Measurements from ENCODE around the gene TENT4A. TPM values are rescaled to one million over a fixed set of nuclear protein-coding genes. Genes with fewer than 3 reads are reported as not detected.

The TENT4A gene
- total and polyA plus RNA-seq, 2 of the 13 experiments (the other 11 are each of a cell fraction or from before 2014, with no cell fraction given), result 6.3 to 13.3 TPM

GRCh38 chr5:6686915-6687409 is 26.3 kb upstream of the TENT4A start (continued):
- TF ChIP-seq MYC (CRISPR knock-in tag; IDR thresholded peaks at IDR 0.05; ENCODE audit: borderline replicate concordance), result no peak
- no peak for TF ChIP-seq HCFC1 (IDR thresholded peaks at IDR 0.05; ENCODE audit: low read depth, low read length)
- no peak for TF ChIP-seq NPAS2 (CRISPR knock-in tag; IDR thresholded peaks at IDR 0.05; ENCODE audit: borderline replicate concordance)
- no peak for TF ChIP-seq POLR2AphosphoS5 (IDR thresholded peaks at IDR 0.05; ENCODE audit: low read depth, low read length)
- TF ChIP-seq ZFP41 (CRISPR knock-in tag; IDR thresholded peaks at IDR 0.05; ENCODE audit: borderline replicate concordance), result no peak
- no peak; the same call in 1 of the 2 replicates for TF ChIP-seq ZNF772 (CRISPR knock-in tag; IDR thresholded peaks at IDR 0.05)
- no peak for TF ChIP-seq BRCA1 (CRISPR knock-in tag; IDR thresholded peaks at IDR 0.05)
- TF ChIP-seq GFI1 (CRISPR knock-in tag; IDR thresholded peaks at IDR 0.05; ENCODE audit: borderline replicate concordance), result no peak
- TF ChIP-seq ZNF180 (CRISPR knock-in tag; IDR thresholded peaks at IDR 0.05; ENCODE audit: borderline replicate concordance, low read depth), result no peak
- TF ChIP-seq HBP1 (CRISPR knock-in tag; IDR thresholded peaks at IDR 0.05; ENCODE audit: low read depth), result peak; percentile 86; the same call in 1 of the 2 replicates
- peak; percentile 33; the same call in 1 of the 2 replicates for TF ChIP-seq YEATS4 (CRISPR knock-in tag; IDR thresholded peaks at IDR 0.05; ENCODE audit: borderline replicate concordance)
- TF ChIP-seq BCL3 (CRISPR knock-in tag; IDR thresholded peaks at IDR 0.05), result no peak
- no peak for TF ChIP-seq BHLHE40 (IDR thresholded peaks at IDR 0.05; ENCODE audit: low read length)
- TF ChIP-seq MLLT10 (CRISPR knock-in tag; IDR thresholded peaks at IDR 0.05), result no peak
- no peak for TF ChIP-seq ZNF547 (CRISPR knock-in tag; IDR thresholded peaks at IDR 0.05)
- TF ChIP-seq ZNF609 (CRISPR knock-in tag; IDR thresholded peaks at IDR 0.05; ENCODE audit: borderline replicate concordance), result no peak
- TF ChIP-seq ZNF83 (CRISPR knock-in tag; IDR thresholded peaks at IDR 0.05; ENCODE audit: borderline replicate concordance), result no peak
- no peak for TF ChIP-seq ZNF383 (CRISPR knock-in tag; IDR thresholded peaks at IDR 0.05; ENCODE audit: borderline replicate concordance)
- no peak for TF ChIP-seq ZNF234 (CRISPR knock-in tag; conservative IDR thresholded peaks at IDR 0.05)
- TF ChIP-seq THAP7 (CRISPR knock-in tag; IDR thresholded peaks at IDR 0.05), result no peak
- no peak for TF ChIP-seq ZNF382 (CRISPR knock-in tag; IDR thresholded peaks at IDR 0.05; ENCODE audit: borderline replicate concordance)
- TF ChIP-seq KLF11 (CRISPR knock-in tag; IDR thresholded peaks at IDR 0.05), result 0 out of 2 replicates have a peak, but pooled peaks have one; percentile 86
- TF ChIP-seq CBX2 (IDR thresholded peaks at IDR 0.05; ENCODE audit: low read depth, low read length), result no peak
- no peak for TF ChIP-seq CBX2 (CRISPR knock-in tag; IDR thresholded peaks at IDR 0.05; ENCODE audit: low read depth)

Measured in HepG2 (cell line).